H1 (cell line): ENCODE measurements around the gene SEC11A. TPM values are rescaled to one million over a fixed set of nuclear protein-coding genes. Genes with fewer than 3 reads are reported as not detected.
A peak's percentile ranks its signal among the peaks of the same experiment; 100 is the strongest.

ENCODE experiments used
- ATF2 ChIP-seq: IDR thresholded peaks from 2 replicates; pipeline ENCODE4 v1.6.1; 2012; ENCODE audit warnings: low read length, inconsistent platforms
- ATF3 ChIP-seq: IDR thresholded peaks from 2 replicates; pipeline ENCODE4 v1.6.1; 2011; ENCODE audit warnings: low read depth, mild to moderate bottlenecking, low read length; ENCODE audit not compliant: insufficient read depth
- BRCA1 ChIP-seq: IDR thresholded peaks from 2 replicates; pipeline ENCODE4 v1.6.1; 2012; ENCODE audit warnings: low read depth, low read length, improper control_type of control experiment
- CREB1 ChIP-seq: IDR thresholded peaks from 2 replicates; pipeline ENCODE4 v1.6.1; 2012; ENCODE audit warnings: inconsistent platforms
- CTCF ChIP-seq, 3 experiments: IDR thresholded peaks; 1 replicate in 2 of 3; 2 replicates in 1 of 3; pipeline versions ENCODE4 v1.5.1 to v1.6.1; 2011; ENCODE audit warnings: low read length in 3 of 3, mild to moderate bottlenecking in 3 of 3, inconsistent platforms in 2 of 3, low read depth in 1 of 3, moderate library complexity in 1 of 3; ENCODE audit not compliant: insufficient read depth in 1 of 3; ENCODE audit errors: control extremely low read depth in 1 of 3
- GABPA ChIP-seq: IDR thresholded peaks from 2 replicates; pipeline ENCODE4 v1.6.1; 2011; ENCODE audit warnings: mild to moderate bottlenecking, low read length, moderate library complexity, borderline replicate concordance; ENCODE audit not compliant: insufficient read depth
- HDAC2 ChIP-seq, 2 experiments: fragments of 300-600 bp in 1 of 2; sonication (generic) in 1 of 2; IDR thresholded peaks; 2 replicates each; pipeline ENCODE4 v1.6.1; 2011 to 2012; ENCODE audit warnings: low read depth in 2 of 2, low read length in 2 of 2, mild to moderate bottlenecking in 2 of 2, moderate library complexity in 2 of 2, borderline replicate concordance in 1 of 2, inconsistent platforms in 1 of 2
- HDAC6 ChIP-seq: IDR thresholded peaks from one replicate; pipeline ENCODE4 v1.7.1; 2012; ENCODE audit warnings: low read depth, mild to moderate bottlenecking, inconsistent platforms, low read length, moderate library complexity
- KDM1A ChIP-seq: fragments of 200-600, 300-600 bp; sonication (generic); IDR thresholded peaks from 2 replicates; pipeline ENCODE4 v1.7.1; 2016; ENCODE audit warnings: mild to moderate bottlenecking, low read length, borderline replicate concordance
- KDM4A ChIP-seq: IDR thresholded peaks from one replicate; pipeline ENCODE4 v1.7.1; 2012; ENCODE audit warnings: low read depth, mild to moderate bottlenecking, moderate library complexity, low read length, inconsistent platforms; ENCODE audit not compliant: severe bottlenecking
- KDM5A ChIP-seq: fragments of 200-600 bp; IDR thresholded peaks from 2 replicates; pipeline ENCODE4 v1.7.1; 2012; ENCODE audit warnings: mild to moderate bottlenecking, low read length, inconsistent platforms, mixed read lengths
- NANOG ChIP-seq: IDR thresholded peaks from 2 replicates; pipeline ENCODE4 v1.6.1; 2011; ENCODE audit warnings: low read length, low read depth, mild to moderate bottlenecking, inconsistent platforms; ENCODE audit not compliant: insufficient read depth, poor library complexity, severe bottlenecking
- NRF1 ChIP-seq: IDR thresholded peaks from 2 replicates; pipeline ENCODE4 v1.6.1; 2011; ENCODE audit warnings: mild to moderate bottlenecking, low read depth, low read length, improper control_type of control experiment
- POLR2AphosphoS5 ChIP-seq: IDR thresholded peaks from 2 replicates; pipeline ENCODE4 v1.6.1; 2011; ENCODE audit warnings: low read depth, low read length
- RNF2 ChIP-seq: fragments of 200-900, 300-1000 bp; sonication (generic); IDR thresholded peaks from 2 replicates; pipeline ENCODE4 v1.7.1; 2016; ENCODE audit warnings: borderline replicate concordance, low read depth, mild to moderate bottlenecking, antibody characterized with exemption, low read length; ENCODE audit not compliant: poor library complexity, severe bottlenecking; ENCODE audit errors: missing control alignments
- SIRT6 ChIP-seq: IDR thresholded peaks from one replicate; pipeline ENCODE4 v1.7.1; 2012; ENCODE audit warnings: low read length, inconsistent platforms
- SP4 ChIP-seq: IDR thresholded peaks from 2 replicates; pipeline ENCODE4 v1.6.1; 2012; ENCODE audit warnings: low read length, inconsistent platforms
- TCF12 ChIP-seq: IDR thresholded peaks from 2 replicates; pipeline ENCODE4 v1.6.1; 2011; ENCODE audit warnings: low read depth, mild to moderate bottlenecking, low read length
- polyA plus RNA-seq, 7 experiments: library from polyadenylated mRNA; depleted of rRNA in 3 of 7; stranded (reverse) in 5 of 7; unstranded in 2 of 7; fragments of >200 nt in 5 of 7; fragments of 200-250 nt in 2 of 7; gene quantifications; 1 replicate in 5 of 7; 2 replicates in 1 of 7; 4 replicates in 1 of 7; pipeline versions ENCODE4 v1.2.1 to v1.2.3, GENCODE V29; 2011 to 2013; ENCODE audit warnings: missing spikeins in 2 of 7, mixed read lengths in 2 of 7
- total RNA-seq: library from RNA; stranded (reverse); fragmentation: NEBNext Ultra II Directional; extraction: Animal tissue kit (Norgen Biotek cat#: 25700); gene quantifications from 2 replicates; pipeline ENCODE4 v1.2.1, GENCODE V29; 2021

SEC11A gene
- total and polyA plus RNA-seq, 2 of the 8 experiments (the other 6 are each of a cell fraction or from before 2014, with no cell fraction given), result 268 to 316 TPM

GRCh38 chr15:84654689-84655453, 61.1 kb downstream of the SEC11A start (continued):
- TF ChIP-seq ATF3 (no peak), BRCA1 (no peak), HDAC6 (no peak), RNF2 (no peak), KDM5A (no peak), GABPA (no peak), TCF12 (no peak), ATF2 (no peak), SIRT6 (no peak), NANOG (no peak), CREB1 (peak; percentile 58), KDM4A (no peak), CTCF (IDR thresholded peaks at IDR 0.05; ENCODE audit: control extremely low read depth in 1 of 3, insufficient read depth in 1 of 3, low read depth in 1 of 3, low read length in 3 of 3) (peak; percentile 68 to 86 (median 83)), HDAC2 (IDR thresholded peaks at IDR 0.05; ENCODE audit: borderline replicate concordance in 1 of 2, low read depth in 2 of 2, low read length in 2 of 2) (no peak), SP4 (no peak), KDM1A (no peak), NRF1 (no peak), POLR2AphosphoS5 (no peak)
